HCT116 (cell line): ENCODE results near the gene CATSPERB. TPM values are rescaled to one million over a fixed set of nuclear protein-coding genes. Genes with fewer than 3 reads are reported as not detected.

Experiments
- ATAC-seq: fragments of 200-7000 bp; cut with Tn5 transposase; 2 replicates; pipeline ENCODE4 v1.9.1; 2020; ENCODE audit warnings: mild to moderate bottlenecking, moderate library complexity
- BruUV-seq: library from RNA; stranded (reverse); fragments of 400-500 nt; replicated peaks from 2 replicates; lab custom pipeline; 2021; lab: Mats Ljungman, UMichigan
- CTCF ChIA-PET: fragments of 300-600 bp; sonication (Branson Sonifier 250); formaldehyde crosslinking; loops from one replicate; lab custom pipeline; 2021; ENCODE audit warnings: antibody characterized with exemption; lab: Charles Lee
- POLR2A ChIA-PET: fragments of 300-600, 350-600 bp; sonication (Branson Sonifier 250); formaldehyde crosslinking; loops from one replicate; lab custom pipeline; 2021; ENCODE audit warnings: antibody characterized with exemption; lab: Charles Lee
- RAD21 ChIA-PET, 2 experiments: fragments of 300-600 bp; sonication (Branson Sonifier 250); formaldehyde crosslinking; loops; one replicate each; lab custom pipeline; 2023; ENCODE audit warnings: low total read pairs in 2 of 2; ENCODE audit not compliant: uncharacterized antibody in 2 of 2, unreplicated experiment in 2 of 2, low non-redundant PET in 1 of 2; lab: Charles Lee
- DNase-seq: peaks from one replicate; pipeline ENCODE4 v3.0.0-alpha.2; 2010; ENCODE audit warnings: low read depth, low spot score
- H2AFZ ChIP-seq: fragments of 200-600 bp; shearing (Covaris generic), sonication (generic); 2 replicates; pipeline ENCODE4 v1.6.1; 2017; ENCODE audit warnings: low read depth, mixed run types, mixed read lengths, antibody characterized with exemption, low read length; ENCODE audit not compliant: poor library complexity, severe bottlenecking
- H3K27ac ChIP-seq: 2 replicates; pipeline ENCODE4 v1.5.1; 2012; ENCODE audit warnings: low read depth, low read length
- H3K27me3 ChIP-seq: fragments of 200-600 bp; sonication (generic); 2 replicates; pipeline ENCODE4 v1.6.1; 2016; ENCODE audit warnings: mixed run types, low read length, mixed read lengths; ENCODE audit not compliant: insufficient read depth
- H3K36me3 ChIP-seq, 2 experiments: fragments of 200-500 bp in 1 of 2; fragments of 200-600 bp in 1 of 2; sonication (Bioruptor generic) in 1 of 2; sonication (generic) in 1 of 2; 2 replicates each; pipeline versions ENCODE4 v1.5.1 to v1.6.1; 2014 to 2016; ENCODE audit warnings: low read length in 2 of 2, inconsistent platforms in 1 of 2, mixed read lengths in 1 of 2, mixed run types in 1 of 2; ENCODE audit not compliant: insufficient read depth in 2 of 2, control insufficient read depth in 1 of 2
- H3K4me1 ChIP-seq, 2 experiments: fragments of 200-600 bp in 1 of 2; sonication (generic) in 1 of 2; 2 replicates each; pipeline versions ENCODE4 v1.5.1 to v1.6.1; 2012 to 2017; ENCODE audit warnings: low read length in 2 of 2, inconsistent platforms in 1 of 2, mild to moderate bottlenecking in 1 of 2, mixed read lengths in 1 of 2, mixed run types in 1 of 2, moderate library complexity in 1 of 2; ENCODE audit not compliant: insufficient read depth in 2 of 2, control insufficient read depth in 1 of 2
- H3K4me2 ChIP-seq: fragments of 200-600 bp; sonication (generic); 2 replicates; pipeline ENCODE4 v1.6.1; 2017; ENCODE audit warnings: mixed run types, low read length, mixed read lengths
- H3K4me3 ChIP-seq, 2 experiments: fragments of 200-600 bp in 1 of 2; sonication (generic) in 1 of 2; replicated peaks in 1 of 2; 2 replicates each; pipeline ENCODE4 v1.5.1; 2011 to 2016; ENCODE audit warnings: low read length in 2 of 2, control low read depth in 1 of 2, low read depth in 1 of 2, mild to moderate bottlenecking in 1 of 2, mixed read lengths in 1 of 2, mixed run types in 1 of 2
- H3K79me2 ChIP-seq: fragments of 200-600 bp; sonication (generic); 2 replicates; pipeline ENCODE4 v1.6.1; 2017; ENCODE audit warnings: mild to moderate bottlenecking, mixed run types, low read length, moderate library complexity, mixed read lengths; ENCODE audit not compliant: insufficient read depth
- H3K9ac ChIP-seq: fragments of 200-600 bp; sonication (generic); 2 replicates; pipeline ENCODE4 v1.6.1; 2016; ENCODE audit warnings: low read length, mixed read lengths
- H3K9me2 ChIP-seq: fragments of 200-600 bp; sonication (generic), shearing (Covaris generic); 2 replicates; pipeline ENCODE4 v1.6.1; 2017; ENCODE audit warnings: mixed run types, mild to moderate bottlenecking, moderate library complexity; ENCODE audit not compliant: insufficient read depth
- H3K9me3 ChIP-seq, 2 experiments: fragments of 200-500 bp in 1 of 2; fragments of 200-600 bp in 1 of 2; sonication (Bioruptor generic) in 1 of 2; sonication (generic) in 1 of 2; 2 replicates each; pipeline ENCODE4 v1.6.1; 2014 to 2017; ENCODE audit warnings: low read length in 2 of 2, mixed read lengths in 2 of 2, inconsistent platforms in 1 of 2, low read depth in 1 of 2, mild to moderate bottlenecking in 1 of 2, mixed run types in 1 of 2, moderate library complexity in 1 of 2; ENCODE audit not compliant: control insufficient read depth in 1 of 2, insufficient read depth in 1 of 2
- H4K20me1 ChIP-seq: fragments of 200-600 bp; sonication (generic), shearing (Covaris generic); 2 replicates; pipeline ENCODE4 v1.6.1; 2017; ENCODE audit warnings: mixed run types, mild to moderate bottlenecking, moderate library complexity; ENCODE audit not compliant: insufficient read depth
- ATF3 ChIP-seq: IDR thresholded peaks from 2 replicates; pipeline ENCODE4 v1.6.1; 2012
- CEBPB ChIP-seq: IDR thresholded peaks from 2 replicates; pipeline ENCODE4 v1.6.1; 2012; ENCODE audit warnings: low read depth
- RAD21 ChIP-seq: IDR thresholded peaks from 2 replicates; pipeline ENCODE4 v1.6.1; 2012; ENCODE audit warnings: low read depth, mild to moderate bottlenecking
- REST ChIP-seq: IDR thresholded peaks from 2 replicates; pipeline ENCODE4 v1.6.1; 2012; ENCODE audit warnings: low read depth
- YY1 ChIP-seq: IDR thresholded peaks from 2 replicates; pipeline ENCODE4 v1.6.1; 2011; ENCODE audit warnings: low read length, low read depth, moderate library complexity, mild to moderate bottlenecking; ENCODE audit not compliant: insufficient replicate concordance; ENCODE audit errors: extremely low read depth
- intact Hi-C: fragments of 100-400 bp; cut with micrococcal nuclease; formaldehyde crosslinking; loops from 2 replicates; pipeline ENCODE4 v1.10.0; 2022
- total RNA-seq: library from RNA; stranded (reverse); gene quantifications from one replicate; pipeline ENCODE4 v1.2.1, GENCODE V29; 2021; ENCODE audit not compliant: unreplicated experiment

CATSPERB gene
- total RNA-seq, 1 experiment from 2014 or later: 0.74 TPM

DNA sequence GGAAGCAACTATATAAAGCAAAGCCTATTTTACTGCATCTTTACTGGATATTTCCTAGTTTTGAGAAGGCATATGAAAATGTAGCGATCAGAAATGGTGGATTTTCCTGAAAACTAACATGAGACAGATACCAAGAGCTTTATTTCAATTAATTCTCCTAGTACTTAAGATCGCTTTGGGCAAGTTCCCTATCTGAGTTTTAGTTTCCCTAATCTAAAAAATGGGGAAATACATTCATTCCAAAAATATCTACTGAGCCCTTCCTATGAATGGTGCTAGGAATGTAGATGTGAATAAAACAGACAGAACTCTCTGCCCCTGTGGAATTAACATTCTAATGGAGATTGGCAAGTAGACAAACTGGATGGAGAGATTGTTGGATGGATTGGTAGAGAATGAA lies 8.4 kb downstream of the CATSPERB start (continued):
- TF ChIP-seq REST (no peak), CEBPB (no peak), RAD21 (no peak), YY1 (no peak), ATF3 (no peak)
- TF ChIP-seq, all 23 proteins: peak for 0

DNA sequence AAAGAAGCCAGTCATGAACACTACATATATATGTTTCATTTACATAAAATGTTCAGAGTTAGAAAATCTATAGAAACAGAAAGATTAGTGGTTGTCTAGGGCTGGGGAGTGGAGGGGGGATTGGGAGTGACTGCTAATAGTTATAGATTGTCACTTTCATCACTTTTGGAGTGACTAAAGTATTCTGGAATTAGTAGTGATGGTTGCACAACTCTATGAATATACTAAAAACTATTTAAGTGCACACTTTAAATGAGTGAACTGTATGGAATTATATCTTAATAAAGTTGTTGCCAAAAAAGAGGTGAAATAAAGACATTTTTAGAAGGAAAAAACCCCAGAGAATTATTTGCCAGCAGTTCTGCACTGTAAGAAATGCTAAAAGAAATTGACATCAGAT lies 9.5 kb downstream of the CATSPERB start:
- ATAC-seq: no peak
- Histone ChIP-seq H3K27ac (no peak overlapping the region), H4K20me1 (no peaks in the 10 kb centered on the region), H3K36me3 (no peaks in the 10 kb centered on the region), H3K9ac (no peak overlapping the region), H3K9me3 (no peaks in the 10 kb centered on the region), H3K4me1 (no peaks in the 10 kb centered on the region), H3K4me3 (no peak overlapping the region), H3K27me3 (no peaks in the 10 kb centered on the region), H3K4me2 (no peak overlapping the region), H3K9me2 (no peaks in the 10 kb centered on the region), H2AFZ (no peak overlapping the region), H3K79me2 (no peaks in the 10 kb centered on the region)
- no TSS peak for BruUV-seq
- RAD21 ChIA-PET: no interaction called here
- intact Hi-C loops: no loop called here
- no peak for TF ChIP-seq RAD21
- DNase-seq: no peak
- POLR2A ChIA-PET: no interaction called here
- CTCF ChIA-PET: no interaction called here
